Progenitor cell of endocrine pancreas (in vitro differentiated cells): ENCODE measurements around the gene CDC20. TPM values are rescaled to one million over a fixed set of nuclear protein-coding genes. Genes with fewer than 3 reads are reported as not detected.
A peak's percentile ranks its signal among the peaks of the same experiment; 100 is the strongest.
"Not testable (repeated sequence)": the region's sequence is repeated elsewhere in the genome, so short reads cannot be mapped to it uniquely, and the experiment has no call there.

Experiments
- DNase-seq: peaks from one replicate; pipeline ENCODE4 v3.0.0; 2021; ENCODE audit warnings: low spot score; ENCODE audit not compliant: unreplicated experiment
- H3K27ac Mint-ChIP-seq: 2 replicates; pipeline ENCODE4 v1.8.0; 2021; ENCODE audit warnings: mild to moderate bottlenecking, moderate library complexity, mixed read lengths
- H3K27me3 Mint-ChIP-seq: 2 replicates; pipeline ENCODE4 v1.8.0; 2021; ENCODE audit warnings: mixed read lengths
- H3K36me3 Mint-ChIP-seq: 2 replicates; pipeline ENCODE4 v1.8.0; 2022; ENCODE audit warnings: mixed read lengths; ENCODE audit not compliant: insufficient read depth
- H3K4me1 Mint-ChIP-seq: 2 replicates; pipeline ENCODE4 v1.8.0; 2021; ENCODE audit warnings: low read depth, mixed read lengths
- H3K4me3 Mint-ChIP-seq: 2 replicates; pipeline ENCODE4 v1.8.0; 2021; ENCODE audit warnings: low read depth, mild to moderate bottlenecking, moderate library complexity, mixed read lengths
- H3K9me3 Mint-ChIP-seq: 2 replicates; pipeline ENCODE4 v1.8.0; 2021; ENCODE audit warnings: low read depth, mixed read lengths
- total RNA-seq: library from RNA; stranded (reverse); gene quantifications from 2 replicates; pipeline ENCODE4 v1.2.1, GENCODE V29; 2021
- TF ChIP-seq, protein P1 (sequence below): fragments of 200-600 bp; sonication (generic); IDR thresholded peaks from one replicate; pipeline ENCODE4 v1.5.0; 2021; ENCODE audit warnings: antibody characterized with exemption, mild to moderate bottlenecking; ENCODE audit not compliant: unreplicated experiment

Gene CDC20
- total RNA-seq, 1 donor from 2014 or later: 49.4 TPM

GRCh38 chr1:43389326-43390313 is 30.8 kb downstream of the CDC20 start, which contains the start of the genes MED8 and SZT2:
TSS of gene MED8 (minus strand) at chr1:43389800. CDS start at chr1:43389764, 36 bp downstream.
TSS of gene SZT2 (plus strand) at chr1:43389899. CDS start at chr1:43389969, 70 bp downstream.
- H3K36me3 Mint-ChIP-seq: peaks cover 7% of the 10 kb centered on the region
- H3K4me3 Mint-ChIP-seq: peak within 1 kb of the TSS; percentile 99
- H3K27ac Mint-ChIP-seq: peak within 1 kb of the TSS; percentile 99
- DNase-seq: peak; percentile 92
- no peaks in the 10 kb centered on the region for H3K9me3 Mint-ChIP-seq
- TF ChIP-seq, protein P1, sequence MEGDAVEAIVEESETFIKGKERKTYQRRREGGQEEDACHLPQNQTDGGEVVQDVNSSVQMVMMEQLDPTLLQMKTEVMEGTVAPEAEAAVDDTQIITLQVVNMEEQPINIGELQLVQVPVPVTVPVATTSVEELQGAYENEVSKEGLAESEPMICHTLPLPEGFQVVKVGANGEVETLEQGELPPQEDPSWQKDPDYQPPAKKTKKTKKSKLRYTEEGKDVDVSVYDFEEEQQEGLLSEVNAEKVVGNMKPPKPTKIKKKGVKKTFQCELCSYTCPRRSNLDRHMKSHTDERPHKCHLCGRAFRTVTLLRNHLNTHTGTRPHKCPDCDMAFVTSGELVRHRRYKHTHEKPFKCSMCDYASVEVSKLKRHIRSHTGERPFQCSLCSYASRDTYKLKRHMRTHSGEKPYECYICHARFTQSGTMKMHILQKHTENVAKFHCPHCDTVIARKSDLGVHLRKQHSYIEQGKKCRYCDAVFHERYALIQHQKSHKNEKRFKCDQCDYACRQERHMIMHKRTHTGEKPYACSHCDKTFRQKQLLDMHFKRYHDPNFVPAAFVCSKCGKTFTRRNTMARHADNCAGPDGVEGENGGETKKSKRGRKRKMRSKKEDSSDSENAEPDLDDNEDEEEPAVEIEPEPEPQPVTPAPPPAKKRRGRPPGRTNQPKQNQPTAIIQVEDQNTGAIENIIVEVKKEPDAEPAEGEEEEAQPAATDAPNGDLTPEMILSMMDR: no peak
- H3K4me1 Mint-ChIP-seq: peaks cover 19% of the 10 kb centered on the region
- H3K27me3 Mint-ChIP-seq: no peaks in the 10 kb centered on the region

DNA sequence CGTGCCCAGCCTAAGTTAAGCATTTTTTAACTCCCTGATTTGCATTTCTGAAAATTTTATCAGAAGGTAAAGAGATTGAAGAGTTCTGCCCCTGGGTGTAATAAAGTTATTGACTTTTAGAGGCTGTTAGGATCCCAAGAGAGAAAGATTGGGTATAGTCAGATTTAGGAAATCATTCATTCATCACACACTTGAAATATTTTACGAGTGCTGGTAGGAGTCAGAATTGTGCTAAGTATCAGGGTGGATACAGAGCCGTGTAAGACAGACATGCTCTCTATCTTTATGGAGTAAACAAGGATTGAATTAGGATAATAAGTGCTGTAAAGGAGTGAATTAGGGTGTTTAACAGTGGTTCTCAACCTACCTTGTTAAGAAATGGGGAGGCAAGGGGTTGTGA is 33.9 kb downstream of the CDC20 start:
- TF ChIP-seq, protein P1: no peak
- Mint-ChIP-seq H3K36me3 (peaks cover 4% of the 10 kb centered on the region), H3K4me3 (no peak overlapping the region), H3K4me1 (peaks cover 19% of the 10 kb centered on the region), H3K9me3 (no peaks in the 10 kb centered on the region), H3K27ac (no peak overlapping the region), H3K27me3 (no peaks in the 10 kb centered on the region)
- DNase-seq: no peak

DNA sequence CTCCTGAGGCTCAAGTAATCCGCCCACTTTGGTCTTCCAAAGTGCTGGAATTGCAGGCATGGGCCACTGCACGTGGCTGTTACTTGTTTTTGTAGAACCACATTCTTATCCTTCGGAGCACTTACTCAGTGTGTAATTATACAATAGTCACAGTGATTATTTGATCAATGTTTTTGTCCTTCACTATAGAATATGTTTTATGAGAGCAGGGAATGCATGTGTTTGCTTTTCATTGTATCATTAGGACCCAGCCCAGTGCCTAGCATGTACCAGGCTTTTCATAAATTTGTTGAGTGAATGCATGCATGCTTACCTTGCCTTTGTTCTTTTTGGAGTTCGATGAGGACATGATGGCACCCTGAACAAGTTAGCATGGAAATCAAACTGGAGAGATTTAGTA is 36.7 kb downstream of the CDC20 start:
- no peaks in the 10 kb centered on the region for H3K27me3 Mint-ChIP-seq
- TF ChIP-seq, protein P1: no peak
- DNase-seq: no peak
- H3K4me3 Mint-ChIP-seq: no peak overlapping the region
- H3K9me3 Mint-ChIP-seq: no peaks in the 10 kb centered on the region
- H3K4me1 Mint-ChIP-seq: peaks cover 1% of the 10 kb centered on the region
- H3K36me3 Mint-ChIP-seq: peaks cover 7% of the 10 kb centered on the region
- no peak overlapping the region for H3K27ac Mint-ChIP-seq

DNA sequence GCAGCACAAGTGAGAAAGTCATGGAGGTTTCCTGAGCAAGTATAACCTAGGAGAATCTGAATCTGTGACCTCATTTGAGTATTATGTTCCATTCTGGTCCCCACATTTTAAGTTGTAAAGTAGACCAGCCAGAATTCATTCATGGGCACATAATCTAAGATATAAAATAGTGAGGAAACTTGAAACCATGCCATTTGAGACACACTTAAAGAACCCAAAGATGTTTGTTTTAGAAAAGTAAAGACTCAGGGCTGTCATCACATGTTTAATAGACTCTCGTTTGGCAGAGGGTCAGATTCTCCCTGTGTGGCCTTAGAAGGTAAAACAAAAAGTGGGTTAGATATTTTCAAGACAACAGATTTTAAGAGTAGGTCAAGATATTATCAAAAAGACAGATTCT is 37.3 kb downstream of the CDC20 start:
- Mint-ChIP-seq H3K9me3 (no peaks in the 10 kb centered on the region), H3K27me3 (no peaks in the 10 kb centered on the region), H3K36me3 (peaks cover 7% of the 10 kb centered on the region), H3K27ac (no peak overlapping the region), H3K4me3 (no peak overlapping the region), H3K4me1 (no peaks in the 10 kb centered on the region)
- no peak for DNase-seq
- TF ChIP-seq, protein P1: no peak

DNA sequence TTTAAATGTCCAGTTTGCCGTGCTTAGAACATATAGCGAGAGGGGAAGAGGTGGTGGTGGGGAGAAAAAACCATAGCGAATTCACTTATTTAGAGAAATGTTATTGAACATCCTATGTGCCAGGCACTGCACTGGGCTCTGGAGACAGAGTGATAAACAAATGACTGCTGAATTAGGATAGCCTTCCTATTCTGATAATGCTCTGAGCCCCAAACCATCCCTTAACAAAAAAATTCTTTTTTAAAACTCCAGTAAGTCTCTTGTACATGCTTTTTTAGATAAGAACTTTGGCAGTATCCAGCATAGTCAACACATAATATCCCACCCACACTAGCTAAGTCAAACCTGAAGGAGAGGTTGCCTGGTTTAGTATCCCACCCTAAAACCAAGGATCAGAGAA is 39.4 kb downstream of the CDC20 start:
- H3K4me3 Mint-ChIP-seq: no peak overlapping the region
- DNase-seq: no peak
- no peak overlapping the region for H3K27ac Mint-ChIP-seq
- no peaks in the 10 kb centered on the region for H3K9me3 Mint-ChIP-seq
- H3K4me1 Mint-ChIP-seq: peaks cover 3% of the 10 kb centered on the region
- TF ChIP-seq, protein P1: no peak
- H3K36me3 Mint-ChIP-seq: peaks cover 7% of the 10 kb centered on the region
- H3K27me3 Mint-ChIP-seq: no peaks in the 10 kb centered on the region

- not testable (repeated sequence) for H3K27ac Mint-ChIP-seq, H3K4me3 Mint-ChIP-seq, DNase-seq, H3K9me3 Mint-ChIP-seq, H3K27me3 Mint-ChIP-seq, H3K4me1 Mint-ChIP-seq
- H3K36me3 Mint-ChIP-seq: peaks cover 13% of the 10 kb centered on the region
These were observed 41.7 kb downstream of the CDC20 start for GRCh38 chr1:43400441-43400840.
